ENCODE measurements around the gene LCN15. TPM values are rescaled to one million over a fixed set of nuclear protein-coding genes. Genes with fewer than 3 reads are reported as not detected.

Gene LCN15
- total and polyA plus RNA-seq, 2 of the 4 experiments (the other 2 are of a cell fraction), result not detected

- no peak overlapping the region for H2BK15ac ChIP-seq (ENCODE audit: low read depth, low read length)
- H2AK9ac ChIP-seq (replicated peaks; ENCODE audit: low read depth, low read length, poor library complexity), result no peak overlapping the region
- H3K56ac ChIP-seq (ENCODE audit: extremely low read depth, insufficient read depth, low read length), result no peak overlapping the region
- H3K4me1 ChIP-seq (ENCODE audit: control insufficient read depth, insufficient read depth, low read length), result peaks cover 3% of the 10 kb centered on the region; the same call in 1 of the 2 replicates
- H3K18ac ChIP-seq (ENCODE audit: low read depth, low read length), result no peak overlapping the region
- POLR2A ChIA-PET (ENCODE audit: unreplicated experiment), result no interaction called here
- H2BK5ac ChIP-seq (ENCODE audit: low read depth, low read length, poor library complexity, severe bottlenecking), result no peak overlapping the region
- H2AK5ac ChIP-seq (ENCODE audit: low read depth, low read length), result no peak overlapping the region
- no peak overlapping the region for H3K9ac ChIP-seq (ENCODE audit: low read depth, low read length)
- no peaks in the 10 kb centered on the region for H3K9me1 ChIP-seq (ENCODE audit: insufficient read depth, low read length)
- no peak overlapping the region for H3K14ac ChIP-seq (replicated peaks; ENCODE audit: low read depth, low read length)
- WGBS, 2 experiments (ENCODE audit: extremely low coverage in 2 of 2, insufficient read length in 1 of 2), result 84% methylated on average over 13 of the region's 20 CpGs; no CpG with 5 or more reads in 1 of the 2 experiments
- H4K91ac ChIP-seq (ENCODE audit: insufficient read depth, low read depth, low read length), result no peak overlapping the region
- intact Hi-C loops (cut with micrococcal nuclease) (no loop called here), in situ Hi-C loops (cut with MboI; ENCODE audit: low sequenced_read_pairs) (no loop called here), dilution Hi-C loops (cut with HindIII; ENCODE audit: low sequenced_read_pairs, unreplicated experiment) (no loop called here)
- H3K79me1 ChIP-seq (ENCODE audit: low read depth in 1 of 2, low read length in 2 of 2), result no peaks in the 10 kb centered on the region
- TF ChIP-seq NFE2L2 (IDR thresholded peaks at IDR 0.05; ENCODE audit: low read depth, low read length) (no peak), CHD1 (IDR thresholded peaks at IDR 0.05; ENCODE audit: low read depth, low read length) (no peak), USF2 (IDR thresholded peaks at IDR 0.05; ENCODE audit: low read depth, low read length) (no peak), BHLHE40 (IDR thresholded peaks at IDR 0.05; ENCODE audit: low read depth, low read length) (no peak), RCOR1 (IDR thresholded peaks at IDR 0.05; ENCODE audit: insufficient replicate concordance, low read length) (no peak), MAFK (IDR thresholded peaks at IDR 0.05; ENCODE audit: low read depth, low read length) (no peak), MXI1 (IDR thresholded peaks at IDR 0.05; ENCODE audit: borderline replicate concordance, low read depth, low read length) (no peak)
- H4K20me1 ChIP-seq (ENCODE audit: insufficient read depth, low read length), result no peaks in the 10 kb centered on the region; the same call in 1 of the 2 replicates
- H3K4me3 ChIP-seq (ENCODE audit: insufficient read depth, low read depth, low read length), result no peak overlapping the region
- BruUV-seq (replicated peaks), result no TSS peak
- no peak overlapping the region for H3K4me2 ChIP-seq (ENCODE audit: low read depth, low read length)
- H4K5ac ChIP-seq (ENCODE audit: low read depth, low read length), result no peak overlapping the region
- no peaks in the 10 kb centered on the region for H3K9me3 ChIP-seq (ENCODE audit: control insufficient read depth, insufficient read depth, low read length)
- DNase-seq (no peak), ATAC-seq (ENCODE audit: low read depth) (no peak)
- no peaks in the 10 kb centered on the region for H3K36me3 ChIP-seq (ENCODE audit: control insufficient read depth, insufficient read depth, low read length)
- CTCF ChIA-PET, result no interaction called here
- H3K27me3 ChIP-seq (ENCODE audit: control insufficient read depth, insufficient read depth, low read length), result peaks cover 56% of the 10 kb centered on the region
- no peak overlapping the region for H2AFZ ChIP-seq (replicated peaks; ENCODE audit: low read length, poor library complexity)
- H3K4ac ChIP-seq (ENCODE audit: low read depth, low read length), result no peak overlapping the region
- H3K27ac ChIP-seq (ENCODE audit: insufficient read depth, low read length), result no peak overlapping the region
- H2BK120ac ChIP-seq (ENCODE audit: low read depth, low read length), result no peak overlapping the region
- no peak overlapping the region for H3K23ac ChIP-seq (ENCODE audit: low read depth, low read length)
- no peak overlapping the region for H4K8ac ChIP-seq (ENCODE audit: low read depth in 2 of 2, low read length in 2 of 2)
- H2BK20ac ChIP-seq (ENCODE audit: low read depth, low read length), result no peak overlapping the region
Observed at GRCh38 chr9:136738960-136739359, 25.4 kb downstream of the LCN15 start.

Measured in IMR-90 (cell line).